ENCODE data around the gene NTM.

GRCh38 chr11:132245403-132246385 lies 875.3 kb downstream of the NTM start:
- TF ChIP-seq, protein P1, sequence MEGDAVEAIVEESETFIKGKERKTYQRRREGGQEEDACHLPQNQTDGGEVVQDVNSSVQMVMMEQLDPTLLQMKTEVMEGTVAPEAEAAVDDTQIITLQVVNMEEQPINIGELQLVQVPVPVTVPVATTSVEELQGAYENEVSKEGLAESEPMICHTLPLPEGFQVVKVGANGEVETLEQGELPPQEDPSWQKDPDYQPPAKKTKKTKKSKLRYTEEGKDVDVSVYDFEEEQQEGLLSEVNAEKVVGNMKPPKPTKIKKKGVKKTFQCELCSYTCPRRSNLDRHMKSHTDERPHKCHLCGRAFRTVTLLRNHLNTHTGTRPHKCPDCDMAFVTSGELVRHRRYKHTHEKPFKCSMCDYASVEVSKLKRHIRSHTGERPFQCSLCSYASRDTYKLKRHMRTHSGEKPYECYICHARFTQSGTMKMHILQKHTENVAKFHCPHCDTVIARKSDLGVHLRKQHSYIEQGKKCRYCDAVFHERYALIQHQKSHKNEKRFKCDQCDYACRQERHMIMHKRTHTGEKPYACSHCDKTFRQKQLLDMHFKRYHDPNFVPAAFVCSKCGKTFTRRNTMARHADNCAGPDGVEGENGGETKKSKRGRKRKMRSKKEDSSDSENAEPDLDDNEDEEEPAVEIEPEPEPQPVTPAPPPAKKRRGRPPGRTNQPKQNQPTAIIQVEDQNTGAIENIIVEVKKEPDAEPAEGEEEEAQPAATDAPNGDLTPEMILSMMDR (IDR thresholded peaks at IDR 0.05; ENCODE audit: extremely low read depth in 1 of 2, insufficient read depth in 1 of 2, low read depth in 1 of 2, low read length in 2 of 2) = no peak
- TF ChIP-seq GATA2 (IDR thresholded peaks at IDR 0.05; ENCODE audit: insufficient read depth, insufficient read length, low read depth, low read length) (no peak), POLR2A (IDR thresholded peaks at IDR 0.05; ENCODE audit: low read depth, low read length) (no peak), FOS (IDR thresholded peaks at IDR 0.05; ENCODE audit: borderline replicate concordance, insufficient read depth, low read length) (no peak), EZH2 (IDR thresholded peaks at IDR 0.05; ENCODE audit: borderline replicate concordance, low read depth, low read length, severe bottlenecking) (no peak), MAX (IDR thresholded peaks at IDR 0.05; ENCODE audit: insufficient read depth, insufficient read length) (no peak)

Data from endothelial cell of umbilical vein (primary cell).